ENCODE data around the gene ADCY1. TPM values are rescaled to one million over a fixed set of nuclear protein-coding genes. Genes with fewer than 3 reads are reported as not detected.

ADCY1 gene
- total RNA-seq, 1 donor, result under 0.01 TPM

DNA sequence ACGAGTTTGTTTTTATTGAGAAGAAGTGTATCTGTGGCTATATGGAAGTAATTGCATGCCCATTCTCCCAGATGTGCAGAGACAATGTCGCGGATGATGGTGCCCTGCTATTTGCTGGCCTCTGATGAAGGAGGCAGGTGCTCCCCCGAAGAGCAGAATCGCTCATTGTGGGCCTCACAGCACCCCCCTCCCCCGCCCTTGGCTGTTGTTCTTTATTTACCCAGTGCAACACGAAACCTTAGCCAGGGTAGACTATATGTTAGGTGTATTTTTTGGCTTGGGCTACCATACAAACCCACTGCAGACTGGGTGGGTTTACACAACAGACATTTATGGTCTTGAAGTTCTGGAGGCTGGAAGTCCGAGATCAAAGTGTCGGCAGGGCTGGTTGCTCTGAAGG is 3.4 kb upstream of the ADCY1 start:
- Histone ChIP-seq H3K27me3 (ENCODE audit: insufficient read depth, low read length) (peaks cover 22% of the 10 kb centered on the region), H3K4me1 (ENCODE audit: insufficient read depth, low read length) (no peaks in the 10 kb centered on the region), H3K4me3 (ENCODE audit: low read length) (no peak overlapping the region), H3K9me3 (ENCODE audit: low read depth, low read length) (no peaks in the 10 kb centered on the region)

DNA sequence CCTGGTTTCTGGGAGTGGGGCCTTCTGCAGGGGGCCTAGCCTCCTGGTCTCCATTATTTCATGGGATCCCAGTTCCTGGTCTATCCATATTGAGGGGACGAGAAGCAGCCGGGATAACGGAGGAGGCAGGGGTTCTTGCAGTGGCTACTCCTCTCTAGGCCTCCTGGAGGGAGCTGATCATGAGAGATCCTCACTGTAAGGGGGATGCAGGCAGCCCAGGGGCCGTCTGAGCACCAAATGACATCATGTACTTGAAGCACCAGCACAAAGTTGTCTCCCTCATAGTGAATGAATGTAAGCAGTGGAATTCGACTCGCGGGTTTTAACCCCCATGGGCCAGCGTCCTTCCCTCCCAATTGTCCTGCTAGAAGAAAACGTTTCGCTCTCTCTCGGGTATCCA is 964 bp upstream of the ADCY1 start:
- no peak overlapping the region for H3K4me3 ChIP-seq (ENCODE audit: low read length)

DNA sequence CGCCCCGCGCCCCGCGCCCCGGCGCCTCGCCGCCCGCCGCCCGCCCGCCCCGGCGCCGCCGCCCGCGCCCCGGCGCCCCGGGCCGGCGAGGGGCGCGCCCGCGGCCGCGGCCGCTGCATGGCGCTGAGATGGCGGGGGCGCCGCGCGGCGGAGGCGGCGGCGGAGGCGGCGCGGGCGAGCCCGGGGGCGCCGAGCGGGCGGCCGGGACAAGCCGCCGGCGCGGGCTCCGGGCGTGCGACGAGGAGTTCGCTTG is 174 bp downstream of the ADCY1 start:
- no peaks in the 10 kb centered on the region for H3K4me1 ChIP-seq (ENCODE audit: insufficient read depth, low read length)
- H3K9me3 ChIP-seq (ENCODE audit: low read depth, low read length), result no peaks in the 10 kb centered on the region
- H3K4me3 ChIP-seq (ENCODE audit: low read length), result no peak overlapping the region
- H3K27me3 ChIP-seq (ENCODE audit: insufficient read depth, low read length), result peaks cover 22% of the 10 kb centered on the region

More for the DNA sequence above, 964 bp upstream of the ADCY1 start:
- Histone ChIP-seq H3K4me1 (ENCODE audit: insufficient read depth, low read length) (no peaks in the 10 kb centered on the region), H3K9me3 (ENCODE audit: low read depth, low read length) (no peaks in the 10 kb centered on the region), H3K27me3 (ENCODE audit: insufficient read depth, low read length) (peaks cover 22% of the 10 kb centered on the region)

DNA sequence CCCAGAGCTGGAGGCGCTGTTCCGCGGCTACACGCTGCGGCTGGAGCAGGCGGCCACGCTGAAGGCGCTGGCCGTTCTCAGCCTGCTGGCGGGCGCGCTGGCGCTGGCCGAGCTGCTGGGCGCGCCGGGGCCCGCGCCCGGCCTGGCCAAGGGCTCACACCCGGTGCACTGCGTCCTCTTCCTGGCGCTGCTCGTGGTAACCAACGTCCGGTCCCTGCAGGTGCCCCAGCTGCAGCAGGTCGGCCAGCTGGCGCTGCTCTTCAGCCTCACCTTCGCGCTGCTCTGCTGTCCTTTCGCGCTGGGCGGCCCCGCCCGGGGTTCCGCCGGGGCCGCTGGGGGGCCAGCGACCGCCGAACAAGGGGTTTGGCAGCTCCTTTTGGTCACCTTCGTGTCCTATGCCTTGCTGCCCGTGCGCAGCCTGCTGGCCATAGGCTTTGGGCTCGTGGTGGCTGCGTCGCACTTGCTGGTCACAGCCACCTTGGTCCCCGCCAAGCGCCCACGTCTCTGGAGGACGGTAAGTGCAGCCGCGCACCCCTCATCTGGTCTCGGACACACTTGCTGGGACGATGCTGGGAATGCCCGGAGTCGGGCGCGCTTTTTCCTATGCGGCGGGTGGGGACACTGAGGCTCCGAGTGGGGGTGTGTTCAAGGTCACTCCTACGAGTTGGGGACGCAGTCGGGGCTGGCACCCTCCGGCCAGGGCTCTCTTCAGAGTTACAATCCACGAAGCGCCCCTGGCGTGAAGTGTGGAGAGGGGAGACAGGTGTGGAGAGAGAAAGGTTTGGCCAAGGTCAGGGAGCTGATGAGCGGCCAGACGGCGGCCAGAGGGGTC is 717 bp downstream of the ADCY1 start:
- Histone ChIP-seq H3K9me3 (ENCODE audit: low read depth, low read length) (no peaks in the 10 kb centered on the region), H3K4me1 (ENCODE audit: insufficient read depth, low read length) (no peaks in the 10 kb centered on the region), H3K27me3 (ENCODE audit: insufficient read depth, low read length) (peaks cover 22% of the 10 kb centered on the region), H3K4me3 (ENCODE audit: low read length) (no peak overlapping the region)

DNA sequence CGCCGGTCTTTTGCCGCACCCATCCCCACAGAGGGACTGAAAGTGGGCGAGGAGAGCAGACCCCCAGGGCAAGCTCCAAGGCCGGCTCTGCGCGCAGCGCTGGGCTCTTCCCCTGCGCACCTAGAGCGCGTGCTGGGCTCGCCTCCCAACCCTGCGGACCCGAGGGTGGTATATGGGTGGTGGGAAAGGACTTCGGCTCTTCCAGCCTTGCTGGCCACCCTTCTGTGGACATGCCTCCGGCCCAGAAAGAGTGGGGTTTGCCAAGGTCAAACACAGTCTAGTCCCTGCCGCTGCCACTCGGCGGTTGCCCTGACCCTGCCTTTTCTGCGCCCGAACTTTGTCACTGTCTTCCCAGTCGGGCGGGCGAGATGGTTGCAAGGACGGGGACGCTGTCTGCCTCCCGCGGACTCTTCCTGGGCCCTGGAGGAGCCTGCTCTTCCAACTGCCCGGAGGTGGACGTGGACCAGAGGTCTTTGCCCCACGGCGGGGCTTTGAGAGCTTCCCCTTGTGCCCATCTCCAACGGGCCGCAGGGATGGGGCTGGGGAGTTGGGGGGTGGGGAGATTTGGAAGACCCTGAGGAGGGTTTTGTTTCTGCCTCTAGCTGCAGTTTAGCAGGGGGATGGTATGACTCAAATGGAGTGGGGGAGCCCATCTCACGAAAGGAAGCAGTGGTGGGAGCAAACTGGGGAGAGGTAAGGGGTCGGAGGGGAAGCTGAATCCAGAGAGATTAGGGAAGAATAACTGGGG is 1.5 kb downstream of the ADCY1 start:
- Histone ChIP-seq H3K4me1 (ENCODE audit: insufficient read depth, low read length) (no peaks in the 10 kb centered on the region), H3K27me3 (ENCODE audit: insufficient read depth, low read length) (peaks cover 22% of the 10 kb centered on the region), H3K9me3 (ENCODE audit: low read depth, low read length) (no peaks in the 10 kb centered on the region), H3K4me3 (ENCODE audit: low read length) (no peak overlapping the region)

DNA sequence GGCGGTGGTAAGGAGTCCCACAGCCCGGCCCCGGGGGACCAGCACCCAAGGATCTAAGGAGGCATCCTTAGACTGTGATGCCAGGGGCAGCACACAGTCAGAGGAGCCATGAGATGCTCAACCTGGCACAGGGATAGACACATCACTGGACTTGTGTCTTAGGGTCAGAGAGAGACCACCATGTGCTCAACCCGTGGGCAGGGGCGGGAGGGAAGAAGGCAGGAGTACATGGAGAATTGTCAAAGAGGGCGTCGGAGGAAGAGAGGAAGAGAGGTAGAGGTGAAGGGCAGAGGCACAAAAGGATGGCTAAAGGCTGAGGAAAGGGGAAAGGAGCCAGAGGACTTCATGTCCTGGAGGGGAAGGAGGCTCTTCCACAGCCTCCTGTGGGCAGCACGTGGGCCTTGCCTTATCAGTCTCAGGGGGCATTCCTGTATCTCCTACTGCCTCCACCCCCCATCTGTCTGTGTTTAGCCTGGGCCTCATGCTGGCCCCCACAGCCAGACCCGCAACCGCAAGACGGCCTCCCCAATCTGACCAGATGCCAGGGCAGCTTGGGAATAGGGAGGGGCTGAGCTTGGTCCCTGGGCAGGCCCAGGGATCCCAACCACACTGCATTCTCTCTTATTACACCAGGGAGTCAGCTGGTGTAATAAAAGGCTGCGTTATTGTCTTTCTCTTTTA is 2.2 kb downstream of the ADCY1 start:
- Histone ChIP-seq H3K4me1 (ENCODE audit: insufficient read depth, low read length) (no peaks in the 10 kb centered on the region), H3K4me3 (ENCODE audit: low read length) (no peak overlapping the region), H3K9me3 (ENCODE audit: low read depth, low read length) (no peaks in the 10 kb centered on the region), H3K27me3 (ENCODE audit: insufficient read depth, low read length) (peaks cover 22% of the 10 kb centered on the region)

DNA sequence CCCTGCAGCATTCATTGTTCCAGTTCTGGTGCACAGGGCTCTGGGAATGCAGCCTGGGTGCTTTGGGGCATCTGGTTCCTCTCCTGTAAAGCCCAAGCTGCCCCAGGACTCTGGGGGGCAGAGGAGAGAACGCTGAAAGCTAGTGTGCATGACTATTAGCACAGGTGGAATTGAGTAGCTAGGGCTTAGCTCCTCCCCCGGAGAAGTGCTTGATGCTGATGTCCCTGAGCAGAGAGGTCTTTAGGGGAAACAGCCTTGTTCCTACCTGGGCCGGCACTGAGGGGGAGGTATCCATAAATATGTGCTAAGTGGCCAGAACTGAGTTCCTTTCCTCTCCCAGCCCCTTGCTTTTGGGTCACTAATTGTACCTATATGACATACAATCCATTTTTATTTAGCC is 3.9 kb downstream of the ADCY1 start:
- H3K4me1 ChIP-seq (ENCODE audit: insufficient read depth, low read length), result no peaks in the 10 kb centered on the region
- peaks cover 14% of the 10 kb centered on the region for H3K27me3 ChIP-seq (ENCODE audit: insufficient read depth, low read length)
- no peak overlapping the region for H3K4me3 ChIP-seq (ENCODE audit: low read length)
- no peaks in the 10 kb centered on the region for H3K9me3 ChIP-seq (ENCODE audit: low read depth, low read length)

DNA sequence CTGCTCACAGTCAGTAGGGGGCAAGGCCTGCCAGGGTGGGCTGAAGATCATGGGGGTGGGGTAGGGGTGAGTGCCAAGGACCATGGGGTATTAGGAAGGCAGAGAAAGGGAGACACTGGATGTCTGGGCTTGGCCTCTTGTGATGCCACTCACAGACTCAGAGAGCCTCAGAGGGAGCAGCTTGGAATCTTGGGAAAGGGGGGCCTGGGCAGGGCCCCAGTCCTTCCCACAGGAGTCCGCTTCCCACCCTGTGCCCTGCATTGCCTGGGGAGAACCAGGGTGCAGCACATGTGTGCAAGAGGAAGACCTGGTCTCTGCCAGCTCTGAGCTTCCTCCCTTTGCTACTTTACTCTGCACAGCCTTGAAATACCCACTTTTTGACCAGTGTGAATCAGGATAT is 4.3 kb downstream of the ADCY1 start:
- peaks cover 10% of the 10 kb centered on the region for H3K27me3 ChIP-seq (ENCODE audit: insufficient read depth, low read length)
- no peaks in the 10 kb centered on the region for H3K4me1 ChIP-seq (ENCODE audit: insufficient read depth, low read length)
- H3K9me3 ChIP-seq (ENCODE audit: low read depth, low read length), result no peaks in the 10 kb centered on the region
- no peak overlapping the region for H3K4me3 ChIP-seq (ENCODE audit: low read length)

DNA sequence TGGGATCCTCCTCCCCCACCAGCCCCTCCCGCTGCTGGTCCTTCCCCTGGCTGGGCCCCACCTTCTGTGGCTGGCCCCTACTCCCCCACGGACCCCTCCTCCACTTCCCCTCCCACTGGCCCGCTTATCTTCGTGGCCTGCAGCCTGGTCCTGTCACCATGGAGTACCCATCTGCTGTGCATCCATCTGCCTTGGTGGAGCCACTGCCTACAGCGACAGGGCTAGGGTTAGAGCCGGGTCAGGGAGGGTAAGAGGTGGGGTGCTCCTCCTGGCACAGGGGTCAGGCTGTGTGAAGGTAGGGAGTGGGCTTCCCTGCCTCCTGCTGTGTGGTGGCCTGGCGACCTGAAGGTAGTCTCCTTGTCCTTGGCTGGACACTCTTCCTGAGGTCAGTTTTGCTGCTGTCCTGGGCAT is 5.2 kb downstream of the ADCY1 start:
- no peaks in the 10 kb centered on the region for H3K9me3 ChIP-seq (ENCODE audit: low read depth, low read length)
- no peaks in the 10 kb centered on the region for H3K4me1 ChIP-seq (ENCODE audit: insufficient read depth, low read length)
- peaks cover 5% of the 10 kb centered on the region for H3K27me3 ChIP-seq (ENCODE audit: insufficient read depth, low read length)
- H3K4me3 ChIP-seq (ENCODE audit: low read length), result no peak overlapping the region

DNA sequence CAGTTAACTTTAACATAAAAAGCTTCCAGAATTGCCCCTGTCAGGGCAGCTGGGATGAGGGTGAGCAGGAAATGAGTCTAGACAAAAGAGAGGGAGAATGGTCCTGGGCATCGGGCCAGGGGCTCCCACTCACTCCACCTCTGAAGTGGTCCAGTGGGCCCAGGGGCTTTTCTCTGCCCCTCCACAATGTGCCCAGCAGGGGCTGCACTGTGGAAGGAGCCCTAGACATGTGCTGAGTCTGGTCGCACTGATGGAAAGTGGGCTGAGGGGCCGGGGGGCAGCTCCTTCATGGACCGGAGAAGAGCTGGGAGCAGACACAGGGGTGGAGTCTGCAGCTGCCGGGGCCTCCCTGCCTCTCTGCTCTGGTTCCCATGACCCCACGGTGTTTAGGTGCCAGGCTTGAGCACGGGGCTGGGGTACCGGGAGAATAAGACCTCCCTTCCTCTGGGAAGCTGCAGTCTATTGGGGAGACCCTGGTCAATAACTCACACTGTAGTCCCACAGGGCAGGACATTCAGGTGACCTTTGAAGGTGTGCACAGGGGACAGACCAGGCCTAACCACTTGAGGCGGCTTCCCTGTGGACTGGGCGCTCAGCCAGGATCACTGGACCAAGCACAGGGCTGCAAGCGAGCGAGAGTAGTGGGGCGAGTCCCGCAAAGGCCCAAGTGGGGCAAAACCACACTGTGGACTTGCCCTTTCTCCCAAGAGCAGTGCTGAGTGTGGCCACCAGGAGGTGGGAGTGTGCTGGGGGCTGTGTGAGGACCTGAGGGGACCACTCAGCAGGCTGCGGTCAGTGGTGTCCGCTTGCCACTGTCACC is 6.1 kb downstream of the ADCY1 start:
- Histone ChIP-seq H3K27me3 (ENCODE audit: insufficient read depth, low read length) (peaks cover 3% of the 10 kb centered on the region), H3K4me3 (ENCODE audit: low read length) (no peak overlapping the region), H3K4me1 (ENCODE audit: insufficient read depth, low read length) (no peaks in the 10 kb centered on the region), H3K9me3 (ENCODE audit: low read depth, low read length) (no peaks in the 10 kb centered on the region)

DNA sequence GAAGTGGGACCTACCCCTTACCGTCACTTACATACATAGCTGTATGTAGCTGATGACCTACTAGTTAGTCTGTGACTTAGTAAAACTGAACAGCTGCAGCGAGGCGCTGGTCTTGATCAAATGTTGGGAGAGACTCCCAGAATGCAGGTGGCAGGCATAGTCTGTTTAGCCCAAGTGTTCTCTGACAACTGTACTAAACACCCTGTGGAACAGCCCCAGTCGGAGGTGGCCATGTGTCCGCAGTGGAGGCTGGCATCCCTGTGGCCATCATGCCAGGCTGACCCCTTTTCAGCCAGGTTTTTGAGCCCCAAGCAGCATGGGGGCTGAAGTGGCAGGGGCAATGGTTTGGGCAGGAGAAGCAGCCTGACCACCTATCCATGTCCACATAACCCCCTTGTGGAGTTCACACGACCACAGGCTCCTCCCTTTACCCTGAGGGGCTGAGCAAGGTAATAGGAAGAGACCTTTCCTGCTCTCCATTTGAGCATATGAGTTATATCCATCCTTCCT is 7.2 kb downstream of the ADCY1 start:
- no peak overlapping the region for H3K4me3 ChIP-seq (ENCODE audit: low read length)
- no peaks in the 10 kb centered on the region for H3K4me1 ChIP-seq (ENCODE audit: insufficient read depth, low read length)
- no peaks in the 10 kb centered on the region for H3K9me3 ChIP-seq (ENCODE audit: low read depth, low read length)
- H3K27me3 ChIP-seq (ENCODE audit: insufficient read depth, low read length), result no peaks in the 10 kb centered on the region

DNA sequence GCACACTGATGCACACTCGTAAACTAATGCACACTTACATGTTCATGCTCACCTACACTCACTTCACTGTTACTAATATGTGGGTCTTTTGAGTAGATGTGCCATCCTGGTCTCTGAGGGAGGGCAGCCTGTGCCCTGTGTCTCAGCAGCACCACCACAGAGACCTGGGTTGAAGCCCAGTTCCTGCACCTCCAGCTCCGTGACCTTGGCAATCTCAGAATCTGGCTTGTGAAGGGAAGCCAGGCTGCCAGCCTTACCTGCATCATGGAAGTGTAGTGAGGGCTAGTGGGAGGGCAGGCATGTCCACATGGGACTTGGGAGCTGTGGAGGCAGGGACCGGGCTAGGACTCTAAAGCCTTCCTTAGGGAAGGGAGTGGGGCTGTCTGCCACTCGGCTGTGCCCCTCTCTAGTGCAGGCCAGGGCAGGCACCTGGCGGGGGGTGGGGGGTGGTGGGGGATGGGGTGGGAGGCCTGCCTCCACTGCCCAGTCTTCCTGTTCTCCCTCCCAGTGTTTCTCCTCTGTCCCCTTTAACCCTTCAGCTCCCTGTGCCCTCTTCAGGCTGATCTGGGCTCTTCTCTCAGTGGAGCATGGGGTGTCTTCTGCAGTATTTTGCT is 8.1 kb downstream of the ADCY1 start:
- no peaks in the 10 kb centered on the region for H3K9me3 ChIP-seq (ENCODE audit: low read depth, low read length)
- no peaks in the 10 kb centered on the region for H3K27me3 ChIP-seq (ENCODE audit: insufficient read depth, low read length)
- no peaks in the 10 kb centered on the region for H3K4me1 ChIP-seq (ENCODE audit: insufficient read depth, low read length)
- no peak overlapping the region for H3K4me3 ChIP-seq (ENCODE audit: low read length)

DNA sequence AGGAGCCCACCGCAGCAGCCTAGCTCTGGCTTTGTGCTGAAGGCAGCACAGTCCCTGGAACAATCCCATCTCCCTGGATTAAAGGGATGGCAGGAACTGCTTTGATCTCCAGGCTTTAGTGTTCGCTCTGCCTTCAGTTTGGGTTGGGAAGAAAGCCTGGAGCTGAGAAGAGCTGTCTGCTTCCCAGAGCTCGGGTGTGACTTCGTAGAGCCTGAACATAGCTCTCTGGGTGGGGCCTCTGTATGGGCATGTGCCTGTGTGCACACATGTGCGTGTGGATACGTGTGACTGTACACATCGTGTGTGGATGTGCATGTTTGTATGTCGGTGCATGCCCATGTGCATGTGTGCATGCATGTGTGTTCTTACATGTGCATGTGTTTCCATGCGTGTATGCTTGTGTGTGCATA is 8.7 kb downstream of the ADCY1 start:
- Histone ChIP-seq H3K4me1 (ENCODE audit: insufficient read depth, low read length) (no peaks in the 10 kb centered on the region), H3K4me3 (ENCODE audit: low read length) (no peak overlapping the region), H3K9me3 (ENCODE audit: low read depth, low read length) (no peaks in the 10 kb centered on the region), H3K27me3 (ENCODE audit: insufficient read depth, low read length) (no peaks in the 10 kb centered on the region)

DNA sequence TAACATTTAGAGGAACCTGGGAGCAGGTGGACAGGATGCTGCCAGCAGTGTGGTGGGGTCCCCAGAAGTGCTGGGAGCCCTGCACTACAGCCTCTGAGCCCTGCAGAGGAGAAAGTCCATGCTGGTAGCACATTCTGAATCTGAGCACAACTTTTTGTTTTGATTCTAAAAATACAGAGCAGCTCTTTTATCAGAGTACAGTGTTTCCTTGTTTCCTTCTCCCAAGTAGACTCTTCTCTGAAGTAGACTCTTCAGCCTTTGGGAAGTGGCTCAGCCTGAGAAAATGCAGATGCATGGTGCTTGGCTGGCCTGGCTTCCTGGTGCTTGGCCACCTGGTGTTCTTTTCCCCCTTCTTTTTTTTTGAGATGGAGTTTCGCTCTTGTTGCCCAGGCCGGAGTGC is 9.1 kb downstream of the ADCY1 start:
- no peaks in the 10 kb centered on the region for H3K27me3 ChIP-seq (ENCODE audit: insufficient read depth, low read length)
- H3K9me3 ChIP-seq (ENCODE audit: low read depth, low read length), result no peaks in the 10 kb centered on the region
- H3K4me3 ChIP-seq (ENCODE audit: low read length), result no peak overlapping the region
- H3K4me1 ChIP-seq (ENCODE audit: insufficient read depth, low read length), result no peaks in the 10 kb centered on the region

Data from mononuclear cell (primary cell).